ENCODE data around the gene ANO2. TPM values are rescaled to one million over a fixed set of nuclear protein-coding genes. Genes with fewer than 3 reads are reported as not detected.

Gene ANO2
- polyA plus RNA-seq, 4 donors, result 0.31 to 6.2 TPM; not detected in 2

- H3K36me3 ChIP-seq (ENCODE audit: control insufficient read depth in 3 of 3, insufficient read depth in 2 of 3, low read depth in 1 of 3, low read length in 3 of 3), result no peaks in the 10 kb centered on the region
- H3K4me3 ChIP-seq (ENCODE audit: low read depth in 1 of 3, low read length in 3 of 3), result no peak overlapping the region
- no peak for FAIRE-seq
- H3K27ac ChIP-seq (ENCODE audit: low read depth in 1 of 3, low read length in 2 of 3), result no peak overlapping the region
- WGBS, 3 donors, result 76 to 87% (median 85%) methylated on average over 6 of the region's 6 CpGs
- peaks cover 0 to 3% (median 0%) of the 10 kb centered on the region in 3 donors for H3K27me3 ChIP-seq (ENCODE audit: control insufficient read depth in 3 of 3, insufficient read depth in 3 of 3, low read length in 3 of 3)
- no peak for DNase-seq
- no peaks in the 10 kb centered on the region for H3K4me1 ChIP-seq (ENCODE audit: control insufficient read depth in 3 of 3, insufficient read depth in 2 of 3, low read depth in 1 of 3, low read length in 2 of 3)
- no peaks in the 10 kb centered on the region for H3K9me3 ChIP-seq (ENCODE audit: control insufficient read depth in 2 of 2, insufficient read depth in 1 of 2, low read depth in 1 of 2, low read length in 1 of 2)
These were observed 32.5 kb upstream of the ANO2 start for GRCh38 chr12:5977556-5977955.

GRCh38 chr12:5976711-5977110 is 31.7 kb upstream of the ANO2 start:
- Histone ChIP-seq H3K4me3 (ENCODE audit: low read depth in 1 of 3, low read length in 3 of 3) (no peak overlapping the region), H3K4me1 (ENCODE audit: control insufficient read depth in 3 of 3, insufficient read depth in 2 of 3, low read depth in 1 of 3, low read length in 2 of 3) (no peaks in the 10 kb centered on the region), H3K36me3 (ENCODE audit: control insufficient read depth in 3 of 3, insufficient read depth in 2 of 3, low read depth in 1 of 3, low read length in 3 of 3) (no peaks in the 10 kb centered on the region), H3K9me3 (ENCODE audit: control insufficient read depth in 2 of 2, insufficient read depth in 1 of 2, low read depth in 1 of 2, low read length in 1 of 2) (no peaks in the 10 kb centered on the region), H3K27ac (ENCODE audit: low read depth in 1 of 3, low read length in 2 of 3) (no peak overlapping the region), H3K27me3 (ENCODE audit: control insufficient read depth in 3 of 3, insufficient read depth in 3 of 3, low read length in 3 of 3) (peaks cover 0 to 3% (median 0%) of the 10 kb centered on the region in 3 donors)
- FAIRE-seq (no peak), DNase-seq (no peak)
- WGBS, 3 donors, result 53 to 56% (median 54%) methylated on average over 6 of the region's 6 CpGs

- H3K4me1 ChIP-seq (ENCODE audit: control insufficient read depth in 3 of 3, insufficient read depth in 2 of 3, low read depth in 1 of 3, low read length in 2 of 3), result no peaks in the 10 kb centered on the region
- no peak overlapping the region for H3K4me3 ChIP-seq (ENCODE audit: low read depth in 1 of 3, low read length in 3 of 3)
- no peak for DNase-seq
- no peaks in the 10 kb centered on the region for H3K9me3 ChIP-seq (ENCODE audit: control insufficient read depth in 2 of 2, insufficient read depth in 1 of 2, low read depth in 1 of 2, low read length in 1 of 2)
- H3K36me3 ChIP-seq (ENCODE audit: control insufficient read depth in 3 of 3, insufficient read depth in 2 of 3, low read depth in 1 of 3, low read length in 3 of 3), result no peaks in the 10 kb centered on the region
- peaks cover 0 to 3% (median 0%) of the 10 kb centered on the region in 3 donors for H3K27me3 ChIP-seq (ENCODE audit: control insufficient read depth in 3 of 3, insufficient read depth in 3 of 3, low read length in 3 of 3)
- no peak for FAIRE-seq
- 78 to 88% (median 79%) methylated on average over 9 of the region's 9 CpGs for WGBS, 3 donors
- H3K27ac ChIP-seq (ENCODE audit: low read depth in 1 of 3, low read length in 2 of 3), result no peak overlapping the region
These were observed 31.1 kb upstream of the ANO2 start for GRCh38 chr12:5976196-5976595.

- H3K4me1 ChIP-seq (ENCODE audit: control insufficient read depth in 3 of 3, insufficient read depth in 2 of 3, low read depth in 1 of 3, low read length in 2 of 3), result no peaks in the 10 kb centered on the region
- H3K27ac ChIP-seq (ENCODE audit: low read depth in 1 of 3, low read length in 2 of 3), result no peak overlapping the region
- WGBS, 3 donors, result 84 to 88% (median 88%) methylated on average over 8 of the region's 8 CpGs
- H3K36me3 ChIP-seq (ENCODE audit: control insufficient read depth in 3 of 3, insufficient read depth in 2 of 3, low read depth in 1 of 3, low read length in 3 of 3), result no peaks in the 10 kb centered on the region
- H3K4me3 ChIP-seq (ENCODE audit: low read depth in 1 of 3, low read length in 3 of 3), result no peak overlapping the region
- peaks cover 0 to 6% (median 0%) of the 10 kb centered on the region in 3 donors for H3K27me3 ChIP-seq (ENCODE audit: control insufficient read depth in 3 of 3, insufficient read depth in 3 of 3, low read length in 3 of 3)
- DNase-seq (no peak), FAIRE-seq (no peak)
- H3K9me3 ChIP-seq (ENCODE audit: control insufficient read depth in 2 of 2, insufficient read depth in 1 of 2, low read depth in 1 of 2, low read length in 1 of 2), result no peaks in the 10 kb centered on the region
These were observed 28.5 kb upstream of the ANO2 start for GRCh38 chr12:5973461-5974115.

GRCh38 chr12:5972387-5972786 is 27.3 kb upstream of the ANO2 start:
- no peaks in the 10 kb centered on the region for H3K9me3 ChIP-seq (ENCODE audit: control insufficient read depth in 2 of 2, insufficient read depth in 1 of 2, low read depth in 1 of 2, low read length in 1 of 2)
- no peaks in the 10 kb centered on the region for H3K36me3 ChIP-seq (ENCODE audit: control insufficient read depth in 3 of 3, insufficient read depth in 2 of 3, low read depth in 1 of 3, low read length in 3 of 3)
- no peaks in the 10 kb centered on the region for H3K4me1 ChIP-seq (ENCODE audit: control insufficient read depth in 3 of 3, insufficient read depth in 2 of 3, low read depth in 1 of 3, low read length in 2 of 3)
- H3K4me3 ChIP-seq (ENCODE audit: low read depth in 1 of 3, low read length in 3 of 3), result no peak overlapping the region
- 51 to 66% (median 64%) methylated on average over 8 of the region's 8 CpGs for WGBS, 3 donors
- FAIRE-seq (no peak), DNase-seq (no peak)
- peaks cover 0 to 6% (median 0%) of the 10 kb centered on the region in 3 donors for H3K27me3 ChIP-seq (ENCODE audit: control insufficient read depth in 3 of 3, insufficient read depth in 3 of 3, low read length in 3 of 3)
- no peak overlapping the region for H3K27ac ChIP-seq (ENCODE audit: low read depth in 1 of 3, low read length in 2 of 3)

- Histone ChIP-seq H3K9me3 (ENCODE audit: control insufficient read depth in 2 of 2, insufficient read depth in 1 of 2, low read depth in 1 of 2, low read length in 1 of 2) (no peaks in the 10 kb centered on the region), H3K4me1 (ENCODE audit: control insufficient read depth in 3 of 3, insufficient read depth in 2 of 3, low read depth in 1 of 3, low read length in 2 of 3) (no peaks in the 10 kb centered on the region), H3K4me3 (ENCODE audit: low read depth in 1 of 3, low read length in 3 of 3) (no peak overlapping the region), H3K27ac (ENCODE audit: low read depth in 1 of 3, low read length in 2 of 3) (no peak overlapping the region), H3K27me3 (ENCODE audit: control insufficient read depth in 3 of 3, insufficient read depth in 3 of 3, low read length in 3 of 3) (peaks cover 0 to 6% (median 0%) of the 10 kb centered on the region in 3 donors), H3K36me3 (ENCODE audit: control insufficient read depth in 3 of 3, insufficient read depth in 2 of 3, low read depth in 1 of 3, low read length in 3 of 3) (no peaks in the 10 kb centered on the region)
- WGBS, 3 donors, result 76 to 88% (median 86%) methylated on average over 10 of the region's 10 CpGs
- DNase-seq (no peak), FAIRE-seq (no peak)
These were observed 26.3 kb upstream of the ANO2 start for GRCh38 chr12:5971194-5971850.

GRCh38 chr12:5969974-5970690 is 25.1 kb upstream of the ANO2 start:
- DNase-seq, result no peak
- Histone ChIP-seq H3K4me1 (ENCODE audit: control insufficient read depth in 3 of 3, insufficient read depth in 2 of 3, low read depth in 1 of 3, low read length in 2 of 3) (no peaks in the 10 kb centered on the region), H3K9me3 (ENCODE audit: control insufficient read depth in 2 of 2, insufficient read depth in 1 of 2, low read depth in 1 of 2, low read length in 1 of 2) (no peaks in the 10 kb centered on the region), H3K4me3 (ENCODE audit: low read depth in 1 of 3, low read length in 3 of 3) (no peak overlapping the region), H3K36me3 (ENCODE audit: control insufficient read depth in 3 of 3, insufficient read depth in 2 of 3, low read depth in 1 of 3, low read length in 3 of 3) (no peaks in the 10 kb centered on the region), H3K27me3 (ENCODE audit: control insufficient read depth in 3 of 3, insufficient read depth in 3 of 3, low read length in 3 of 3) (peaks cover 0 to 11% (median 0%) of the 10 kb centered on the region in 3 donors), H3K27ac (ENCODE audit: low read depth in 1 of 3, low read length in 2 of 3) (no peak overlapping the region)
- WGBS, 3 donors, result 66 to 86% (median 76%) methylated on average over 5 of the region's 5 CpGs
- FAIRE-seq, result no peak

- H3K27ac ChIP-seq (ENCODE audit: low read depth in 1 of 3, low read length in 2 of 3), result no peak overlapping the region
- peaks cover 0 to 16% (median 0%) of the 10 kb centered on the region in 3 donors for H3K27me3 ChIP-seq (ENCODE audit: control insufficient read depth in 3 of 3, insufficient read depth in 3 of 3, low read length in 3 of 3)
- no peaks in the 10 kb centered on the region for H3K36me3 ChIP-seq (ENCODE audit: control insufficient read depth in 3 of 3, insufficient read depth in 2 of 3, low read depth in 1 of 3, low read length in 3 of 3)
- H3K4me3 ChIP-seq (ENCODE audit: low read depth in 1 of 3, low read length in 3 of 3), result no peak overlapping the region
- no peaks in the 10 kb centered on the region for H3K4me1 ChIP-seq (ENCODE audit: control insufficient read depth in 3 of 3, insufficient read depth in 2 of 3, low read depth in 1 of 3, low read length in 2 of 3)
- DNase-seq (no peak), FAIRE-seq (no peak)
- no peaks in the 10 kb centered on the region for H3K9me3 ChIP-seq (ENCODE audit: control insufficient read depth in 2 of 2, insufficient read depth in 1 of 2, low read depth in 1 of 2, low read length in 1 of 2)
- WGBS, 3 donors, result 75 to 84% (median 77%) methylated on average over 17 of the region's 17 CpGs
These were observed 24.3 kb upstream of the ANO2 start for GRCh38 chr12:5969156-5969973.

All from small intestine (tissue), 7 donors.